Neural cell (in vitro differentiated cells): ENCODE data around the gene PPP3CA.

ENCODE experiments used
- CTCF ChIP-seq: fragments of 450-650 bp; IDR thresholded peaks from 2 replicates; pipeline ENCODE4 v1.5.1; 2014; ENCODE audit warnings: antibody characterized with exemption, mild to moderate bottlenecking, moderate library complexity; ENCODE audit not compliant: poor library complexity, severe bottlenecking
- EZH2 ChIP-seq: fragments of 200-600, 300-800 bp; shearing (Covaris generic), sonication (generic); IDR thresholded peaks from 2 replicates; pipeline ENCODE4 v1.6.1; 2014; ENCODE audit warnings: antibody characterized with exemption, low read length, borderline replicate concordance, mild to moderate bottlenecking; ENCODE audit not compliant: insufficient read depth, poor library complexity, severe bottlenecking
- RAD21 ChIP-seq: fragments of 450-650 bp; conservative IDR thresholded peaks from 2 replicates; pipeline ENCODE4 v1.6.1; 2014; ENCODE audit warnings: antibody characterized with exemption, mild to moderate bottlenecking, moderate library complexity
- REST ChIP-seq: IDR thresholded peaks from 2 replicates; pipeline ENCODE4 v1.6.1; 2012; ENCODE audit warnings: borderline replicate concordance

GRCh38 chr4:101075536-101075935, 271.8 kb downstream of the PPP3CA start:
- TF ChIP-seq CTCF (no peak), EZH2 (no peak), RAD21 (no peak), REST (no peak)
